WTC11 (cell line): ENCODE results near the gene POLK. TPM values are rescaled to one million over a fixed set of nuclear protein-coding genes. Genes with fewer than 3 reads are reported as not detected.

Experiments
- ATAC-seq: fragments of 200-7000 bp; cut with Tn5 transposase; 2 replicates; pipeline ENCODE4 v1.10.0; 2021; ENCODE audit warnings: mild to moderate bottlenecking, moderate library complexity
- CTCF ChIA-PET: fragments of 300-600 bp; sonication (Branson Sonifier 250); formaldehyde crosslinking; loops from one replicate; lab custom pipeline; 2021; ENCODE audit warnings: antibody characterized with exemption; lab: Charles Lee
- POLR2A ChIA-PET: fragments of 350-600 bp; sonication (Branson Sonifier 250); formaldehyde crosslinking; loops from one replicate; lab custom pipeline; 2021; ENCODE audit warnings: antibody characterized with exemption; lab: Charles Lee
- DNase-seq: peaks from one replicate; pipeline ENCODE4 v3.0.0; 2021; ENCODE audit warnings: low spot score
- H3K27ac Mint-ChIP-seq: 2 replicates; pipeline ENCODE4 v1.8.0; 2021; ENCODE audit warnings: mixed read lengths
- H3K27me3 Mint-ChIP-seq: 2 replicates; pipeline ENCODE4 v1.8.0; 2021; ENCODE audit warnings: low read depth, mild to moderate bottlenecking, moderate library complexity, mixed read lengths
- H3K36me3 Mint-ChIP-seq: 2 replicates; pipeline ENCODE4 v1.8.0; 2021; ENCODE audit warnings: mixed read lengths
- H3K4me1 Mint-ChIP-seq: 2 replicates; pipeline ENCODE4 v1.8.0; 2022; ENCODE audit warnings: mixed read lengths
- H3K4me3 Mint-ChIP-seq: 2 replicates; pipeline ENCODE4 v1.8.0; 2021; ENCODE audit warnings: mild to moderate bottlenecking, moderate library complexity, mixed read lengths
- H3K9me3 Mint-ChIP-seq: 2 replicates; pipeline ENCODE4 v1.8.0; 2021; ENCODE audit warnings: mixed read lengths
- CBFB ChIP-seq: sonication (generic); formaldehyde crosslinking; IDR thresholded peaks from 2 replicates; pipeline ENCODE4 v1.8.1; 2022; ENCODE audit warnings: mild to moderate bottlenecking, low read depth, missing genetic modification reagents
- CREM ChIP-seq: sonication (generic); formaldehyde crosslinking; IDR thresholded peaks from 2 replicates; pipeline ENCODE4 v1.8.1; 2022; ENCODE audit warnings: mild to moderate bottlenecking, missing genetic modification reagents, moderate library complexity
- ELF4 ChIP-seq: sonication (generic); formaldehyde crosslinking; IDR thresholded peaks from 2 replicates; pipeline ENCODE4 v1.8.1; 2022; ENCODE audit warnings: low read depth, mild to moderate bottlenecking, moderate library complexity, missing genetic modification reagents
- FOXK1 ChIP-seq: sonication (generic); formaldehyde crosslinking; IDR thresholded peaks from 2 replicates; pipeline ENCODE4 v1.8.0; 2022; ENCODE audit warnings: mild to moderate bottlenecking, moderate library complexity, missing genetic modification reagents
- GABPB1 ChIP-seq: sonication (generic); formaldehyde crosslinking; IDR thresholded peaks from 2 replicates; pipeline ENCODE4 v1.8.1; 2023; ENCODE audit warnings: mild to moderate bottlenecking, missing genetic modification reagents
- NFE2L1 ChIP-seq: sonication (generic); formaldehyde crosslinking; IDR thresholded peaks from 2 replicates; pipeline ENCODE4 v1.8.1; 2023; ENCODE audit warnings: missing genetic modification reagents
- NR1H2 ChIP-seq: sonication (generic); formaldehyde crosslinking; IDR thresholded peaks from 2 replicates; pipeline ENCODE4 v1.9.0; 2021; ENCODE audit warnings: mild to moderate bottlenecking, moderate library complexity, missing genetic modification reagents
- OVOL2 ChIP-seq: fragments of 250-450 bp; sonication (Bioruptor Pico); IDR thresholded peaks from 2 replicates; pipeline ENCODE4 v1.9.0; 2021; ENCODE audit warnings: mild to moderate bottlenecking, borderline replicate concordance
- RORB ChIP-seq: fragments of 250-450 bp; sonication (Bioruptor Pico); IDR thresholded peaks from 2 replicates; pipeline ENCODE4 v1.9.0; 2021; ENCODE audit warnings: mild to moderate bottlenecking
- TCF7 ChIP-seq: sonication (generic); formaldehyde crosslinking; IDR thresholded peaks from 2 replicates; pipeline ENCODE4 v1.8.0; 2022; ENCODE audit warnings: mild to moderate bottlenecking, low read depth, missing genetic modification reagents, moderate library complexity
- TP53 ChIP-seq: sonication (generic); formaldehyde crosslinking; IDR thresholded peaks from 2 replicates; pipeline ENCODE4 v1.8.1; 2023; ENCODE audit warnings: mild to moderate bottlenecking, missing genetic modification reagents
- ZNF138 ChIP-seq: sonication (generic); formaldehyde crosslinking; conservative IDR thresholded peaks from 2 replicates; pipeline ENCODE4 v1.8.1; 2022; ENCODE audit warnings: mild to moderate bottlenecking, moderate library complexity, missing genetic modification reagents
- ZNF219 ChIP-seq: sonication (generic); formaldehyde crosslinking; IDR thresholded peaks from 2 replicates; pipeline ENCODE4 v1.8.0; 2023; ENCODE audit warnings: missing genetic modification reagents, mild to moderate bottlenecking, borderline replicate concordance
- ZNF232 ChIP-seq: sonication (generic); formaldehyde crosslinking; IDR thresholded peaks from 2 replicates; pipeline ENCODE4 v1.8.0; 2022; ENCODE audit warnings: mild to moderate bottlenecking, missing genetic modification reagents
- ZNF416 ChIP-seq: fragments of 250-450 bp; sonication (Bioruptor Pico); IDR thresholded peaks from 2 replicates; pipeline ENCODE4 v1.9.0; 2021; ENCODE audit warnings: mild to moderate bottlenecking, inconsistent platforms
- ZNF423 ChIP-seq: fragments of 250-450 bp; sonication (Bioruptor Pico); IDR thresholded peaks from 2 replicates; pipeline ENCODE4 v2.1.2; 2022; ENCODE audit warnings: mild to moderate bottlenecking, moderate library complexity
- ZNF671 ChIP-seq: fragments of 250-450 bp; sonication (Bioruptor Pico); IDR thresholded peaks from 2 replicates; pipeline ENCODE4 v1.8.0; 2021; ENCODE audit warnings: mild to moderate bottlenecking
- total RNA-seq: library from RNA; stranded (reverse); gene quantifications from 3 replicates; pipeline ENCODE4 v1.2.3, GENCODE V29; 2021
- TF ChIP-seq, protein P1 (sequence below): fragments of 250-450 bp; sonication (Bioruptor Pico); IDR thresholded peaks from 2 replicates; pipeline ENCODE4 v1.9.0; 2021; ENCODE audit warnings: mild to moderate bottlenecking, borderline replicate concordance
- TF ChIP-seq, protein P2 (sequence below): sonication (generic); formaldehyde crosslinking; IDR thresholded peaks from 2 replicates; pipeline ENCODE4 v1.8.1; 2023; ENCODE audit warnings: mild to moderate bottlenecking, missing genetic modification reagents
- TF ChIP-seq, protein P3 (sequence below): sonication (generic); formaldehyde crosslinking; IDR thresholded peaks from 2 replicates; pipeline ENCODE4 v1.8.1; 2023; ENCODE audit warnings: mild to moderate bottlenecking, missing genetic modification reagents, moderate library complexity
- TF ChIP-seq, protein P4 (sequence below): fragments of 250-450 bp; sonication (Bioruptor Pico); IDR thresholded peaks from 2 replicates; pipeline ENCODE4 v1.9.0; 2021; ENCODE audit warnings: mild to moderate bottlenecking
- TF ChIP-seq, protein P5 (sequence below): sonication (generic); formaldehyde crosslinking; IDR thresholded peaks from 2 replicates; pipeline ENCODE4 v1.8.0; 2023; ENCODE audit warnings: missing genetic modification reagents

The POLK gene
- total RNA-seq, 1 experiment from 2014 or later: 7.1 TPM

DNA sequence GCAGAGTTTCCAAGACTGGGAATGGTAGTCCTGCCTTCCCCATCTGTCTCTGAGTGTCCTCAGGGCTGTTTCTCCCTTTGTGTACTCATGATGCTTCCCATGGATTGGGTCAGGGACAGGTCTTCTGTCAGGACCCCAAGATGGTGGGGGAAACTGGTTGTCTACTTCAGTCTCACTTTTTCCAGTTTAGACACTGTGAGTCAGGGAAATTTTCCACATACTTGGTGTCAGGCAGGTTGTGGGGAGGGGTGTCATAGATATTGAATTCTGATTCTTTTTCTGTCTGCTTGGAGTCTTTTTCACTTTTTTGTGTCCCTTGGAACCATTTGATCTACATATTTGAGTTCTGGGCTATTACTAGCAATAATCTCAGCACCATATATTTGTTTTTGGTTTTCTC, 10.3 kb downstream of the POLK start (continued):
- TF ChIP-seq, protein P1, sequence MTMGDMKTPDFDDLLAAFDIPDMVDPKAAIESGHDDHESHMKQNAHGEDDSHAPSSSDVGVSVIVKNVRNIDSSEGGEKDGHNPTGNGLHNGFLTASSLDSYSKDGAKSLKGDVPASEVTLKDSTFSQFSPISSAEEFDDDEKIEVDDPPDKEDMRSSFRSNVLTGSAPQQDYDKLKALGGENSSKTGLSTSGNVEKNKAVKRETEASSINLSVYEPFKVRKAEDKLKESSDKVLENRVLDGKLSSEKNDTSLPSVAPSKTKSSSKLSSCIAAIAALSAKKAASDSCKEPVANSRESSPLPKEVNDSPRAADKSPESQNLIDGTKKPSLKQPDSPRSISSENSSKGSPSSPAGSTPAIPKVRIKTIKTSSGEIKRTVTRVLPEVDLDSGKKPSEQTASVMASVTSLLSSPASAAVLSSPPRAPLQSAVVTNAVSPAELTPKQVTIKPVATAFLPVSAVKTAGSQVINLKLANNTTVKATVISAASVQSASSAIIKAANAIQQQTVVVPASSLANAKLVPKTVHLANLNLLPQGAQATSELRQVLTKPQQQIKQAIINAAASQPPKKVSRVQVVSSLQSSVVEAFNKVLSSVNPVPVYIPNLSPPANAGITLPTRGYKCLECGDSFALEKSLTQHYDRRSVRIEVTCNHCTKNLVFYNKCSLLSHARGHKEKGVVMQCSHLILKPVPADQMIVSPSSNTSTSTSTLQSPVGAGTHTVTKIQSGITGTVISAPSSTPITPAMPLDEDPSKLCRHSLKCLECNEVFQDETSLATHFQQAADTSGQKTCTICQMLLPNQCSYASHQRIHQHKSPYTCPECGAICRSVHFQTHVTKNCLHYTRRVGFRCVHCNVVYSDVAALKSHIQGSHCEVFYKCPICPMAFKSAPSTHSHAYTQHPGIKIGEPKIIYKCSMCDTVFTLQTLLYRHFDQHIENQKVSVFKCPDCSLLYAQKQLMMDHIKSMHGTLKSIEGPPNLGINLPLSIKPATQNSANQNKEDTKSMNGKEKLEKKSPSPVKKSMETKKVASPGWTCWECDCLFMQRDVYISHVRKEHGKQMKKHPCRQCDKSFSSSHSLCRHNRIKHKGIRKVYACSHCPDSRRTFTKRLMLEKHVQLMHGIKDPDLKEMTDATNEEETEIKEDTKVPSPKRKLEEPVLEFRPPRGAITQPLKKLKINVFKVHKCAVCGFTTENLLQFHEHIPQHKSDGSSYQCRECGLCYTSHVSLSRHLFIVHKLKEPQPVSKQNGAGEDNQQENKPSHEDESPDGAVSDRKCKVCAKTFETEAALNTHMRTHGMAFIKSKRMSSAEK (CRISPR knock-in tag): no peak
- TF ChIP-seq TP53 (CRISPR knock-in tag): no peak
- TF ChIP-seq CBFB: no peak
- TF ChIP-seq, protein P2, sequence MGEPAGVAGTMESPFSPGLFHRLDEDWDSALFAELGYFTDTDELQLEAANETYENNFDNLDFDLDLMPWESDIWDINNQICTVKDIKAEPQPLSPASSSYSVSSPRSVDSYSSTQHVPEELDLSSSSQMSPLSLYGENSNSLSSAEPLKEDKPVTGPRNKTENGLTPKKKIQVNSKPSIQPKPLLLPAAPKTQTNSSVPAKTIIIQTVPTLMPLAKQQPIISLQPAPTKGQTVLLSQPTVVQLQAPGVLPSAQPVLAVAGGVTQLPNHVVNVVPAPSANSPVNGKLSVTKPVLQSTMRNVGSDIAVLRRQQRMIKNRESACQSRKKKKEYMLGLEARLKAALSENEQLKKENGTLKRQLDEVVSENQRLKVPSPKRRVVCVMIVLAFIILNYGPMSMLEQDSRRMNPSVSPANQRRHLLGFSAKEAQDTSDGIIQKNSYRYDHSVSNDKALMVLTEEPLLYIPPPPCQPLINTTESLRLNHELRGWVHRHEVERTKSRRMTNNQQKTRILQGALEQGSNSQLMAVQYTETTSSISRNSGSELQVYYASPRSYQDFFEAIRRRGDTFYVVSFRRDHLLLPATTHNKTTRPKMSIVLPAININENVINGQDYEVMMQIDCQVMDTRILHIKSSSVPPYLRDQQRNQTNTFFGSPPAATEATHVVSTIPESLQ (CRISPR knock-in tag): no peak
- no peak for TF ChIP-seq NFE2L1 (CRISPR knock-in tag)
- TF ChIP-seq NR1H2 (CRISPR knock-in tag): no peak
- TF ChIP-seq ZNF423: no peak
- no peak for TF ChIP-seq ELF4 (CRISPR knock-in tag)

DNA sequence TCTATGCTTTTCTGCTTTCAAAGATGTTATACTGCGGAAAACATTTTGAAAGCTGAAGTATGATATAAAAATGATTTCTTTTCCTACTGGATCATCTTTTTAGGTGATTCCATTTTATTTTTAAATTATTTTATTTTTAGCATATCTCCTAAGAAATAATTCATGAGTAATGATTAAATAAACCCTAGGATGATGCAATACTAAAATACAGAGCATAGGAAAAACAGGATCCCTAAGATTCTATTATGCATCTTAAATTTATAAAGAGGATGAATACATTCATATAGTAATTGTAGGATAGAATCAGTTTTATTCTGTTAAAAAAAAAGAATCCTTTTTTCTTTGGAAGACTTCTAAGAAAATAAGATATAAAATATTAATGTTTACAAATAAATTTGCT, 10.9 kb downstream of the POLK start:
- ATAC-seq (no peak), DNase-seq (no peak)
- Mint-ChIP-seq H3K36me3 (peaks cover 15% of the 10 kb centered on the region), H3K27ac (no peak overlapping the region), H3K4me1 (no peaks in the 10 kb centered on the region), H3K9me3 (peaks cover 24% of the 10 kb centered on the region), H3K27me3 (no peaks in the 10 kb centered on the region), H3K4me3 (no peak overlapping the region)
- TF ChIP-seq, protein P3, sequence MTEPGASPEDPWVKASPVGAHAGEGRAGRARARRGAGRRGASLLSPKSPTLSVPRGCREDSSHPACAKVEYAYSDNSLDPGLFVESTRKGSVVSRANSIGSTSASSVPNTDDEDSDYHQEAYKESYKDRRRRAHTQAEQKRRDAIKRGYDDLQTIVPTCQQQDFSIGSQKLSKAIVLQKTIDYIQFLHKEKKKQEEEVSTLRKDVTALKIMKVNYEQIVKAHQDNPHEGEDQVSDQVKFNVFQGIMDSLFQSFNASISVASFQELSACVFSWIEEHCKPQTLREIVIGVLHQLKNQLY (CRISPR knock-in tag): no peak
- TF ChIP-seq ZNF219 (CRISPR knock-in tag): no peak
- TF ChIP-seq ZNF416 (CRISPR knock-in tag): no peak
- TF ChIP-seq GABPB1 (CRISPR knock-in tag): no peak
- no peak for TF ChIP-seq OVOL2 (CRISPR knock-in tag)
- no peak for TF ChIP-seq ZNF671 (CRISPR knock-in tag)
- no peak for TF ChIP-seq CREM (CRISPR knock-in tag)
- TF ChIP-seq FOXK1 (CRISPR knock-in tag): no peak
- no peak for TF ChIP-seq TCF7
- TF ChIP-seq RORB: no peak
- no peak for TF ChIP-seq ZNF232 (CRISPR knock-in tag)
- TF ChIP-seq, protein P4, sequence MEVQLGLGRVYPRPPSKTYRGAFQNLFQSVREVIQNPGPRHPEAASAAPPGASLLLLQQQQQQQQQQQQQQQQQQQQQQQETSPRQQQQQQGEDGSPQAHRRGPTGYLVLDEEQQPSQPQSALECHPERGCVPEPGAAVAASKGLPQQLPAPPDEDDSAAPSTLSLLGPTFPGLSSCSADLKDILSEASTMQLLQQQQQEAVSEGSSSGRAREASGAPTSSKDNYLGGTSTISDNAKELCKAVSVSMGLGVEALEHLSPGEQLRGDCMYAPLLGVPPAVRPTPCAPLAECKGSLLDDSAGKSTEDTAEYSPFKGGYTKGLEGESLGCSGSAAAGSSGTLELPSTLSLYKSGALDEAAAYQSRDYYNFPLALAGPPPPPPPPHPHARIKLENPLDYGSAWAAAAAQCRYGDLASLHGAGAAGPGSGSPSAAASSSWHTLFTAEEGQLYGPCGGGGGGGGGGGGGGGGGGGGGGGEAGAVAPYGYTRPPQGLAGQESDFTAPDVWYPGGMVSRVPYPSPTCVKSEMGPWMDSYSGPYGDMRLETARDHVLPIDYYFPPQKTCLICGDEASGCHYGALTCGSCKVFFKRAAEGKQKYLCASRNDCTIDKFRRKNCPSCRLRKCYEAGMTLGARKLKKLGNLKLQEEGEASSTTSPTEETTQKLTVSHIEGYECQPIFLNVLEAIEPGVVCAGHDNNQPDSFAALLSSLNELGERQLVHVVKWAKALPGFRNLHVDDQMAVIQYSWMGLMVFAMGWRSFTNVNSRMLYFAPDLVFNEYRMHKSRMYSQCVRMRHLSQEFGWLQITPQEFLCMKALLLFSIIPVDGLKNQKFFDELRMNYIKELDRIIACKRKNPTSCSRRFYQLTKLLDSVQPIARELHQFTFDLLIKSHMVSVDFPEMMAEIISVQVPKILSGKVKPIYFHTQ: no peak
- no peak for TF ChIP-seq ZNF138 (CRISPR knock-in tag)
- TF ChIP-seq, protein P5, sequence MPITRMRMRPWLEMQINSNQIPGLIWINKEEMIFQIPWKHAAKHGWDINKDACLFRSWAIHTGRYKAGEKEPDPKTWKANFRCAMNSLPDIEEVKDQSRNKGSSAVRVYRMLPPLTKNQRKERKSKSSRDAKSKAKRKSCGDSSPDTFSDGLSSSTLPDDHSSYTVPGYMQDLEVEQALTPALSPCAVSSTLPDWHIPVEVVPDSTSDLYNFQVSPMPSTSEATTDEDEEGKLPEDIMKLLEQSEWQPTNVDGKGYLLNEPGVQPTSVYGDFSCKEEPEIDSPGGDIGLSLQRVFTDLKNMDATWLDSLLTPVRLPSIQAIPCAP (CRISPR knock-in tag): no peak
- POLR2A ChIA-PET: no interaction called here
- CTCF ChIA-PET: no interaction called here
